Measurements from ENCODE around the gene DNAH10. TPM values are rescaled to one million over a fixed set of nuclear protein-coding genes. Genes with fewer than 3 reads are reported as not detected.

The DNAH10 gene
- total RNA-seq, 2 experiments from 2014 or later, result 0.11 to 0.19 TPM

DNA sequence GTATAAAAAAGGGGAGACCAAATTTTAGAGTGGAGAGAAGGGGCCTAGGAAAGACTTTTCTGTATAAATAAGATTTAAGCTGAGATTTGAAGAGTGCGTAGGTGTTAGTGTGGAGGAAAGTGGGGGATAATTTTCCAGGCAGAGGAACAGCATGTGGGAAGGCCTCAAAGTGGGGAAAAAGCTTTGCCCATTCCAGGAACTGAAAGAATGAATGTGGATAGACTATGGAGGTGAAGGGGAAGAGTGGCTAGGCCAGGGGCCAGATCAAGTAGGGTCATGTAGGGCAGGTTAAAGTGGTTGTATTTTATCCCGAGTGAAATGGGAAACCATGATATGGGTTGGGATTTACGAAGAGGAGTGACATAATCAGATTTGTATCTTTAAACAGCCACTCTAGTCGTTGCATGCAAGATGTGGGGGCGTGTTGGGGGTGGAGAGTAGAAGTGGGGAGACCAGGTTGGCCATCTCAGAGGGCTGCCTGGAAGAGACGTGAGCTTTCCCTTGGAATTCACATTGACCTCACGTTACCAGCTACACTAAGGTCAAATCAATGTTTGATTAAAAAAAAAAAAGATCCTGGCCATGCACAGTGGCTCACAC lies 214.2 kb downstream of the DNAH10 start:
- H3K4me2 ChIP-seq (ENCODE audit: low read length), result no peak overlapping the region
- H4K20me1 ChIP-seq (ENCODE audit: insufficient read depth, low read length), result 0 out of 2 replicates have a peak, but pooled peaks cover 5% of the 10 kb centered on the region
- H3K9me3 ChIP-seq (ENCODE audit: low read length), result no peaks in the 10 kb centered on the region
- H3K4me1 ChIP-seq (ENCODE audit: insufficient read depth, low read length, poor library complexity, severe bottlenecking), result peaks cover 15% of the 10 kb centered on the region
- H3K9me2 ChIP-seq (ENCODE audit: insufficient read depth, low read length), result no peaks in the 10 kb centered on the region
- no peak overlapping the region for H2AFZ ChIP-seq (ENCODE audit: low read length)
- intact Hi-C loops (cut with micrococcal nuclease; ENCODE audit: unreplicated experiment), result no loop called here
- TF ChIP-seq, protein P1, sequence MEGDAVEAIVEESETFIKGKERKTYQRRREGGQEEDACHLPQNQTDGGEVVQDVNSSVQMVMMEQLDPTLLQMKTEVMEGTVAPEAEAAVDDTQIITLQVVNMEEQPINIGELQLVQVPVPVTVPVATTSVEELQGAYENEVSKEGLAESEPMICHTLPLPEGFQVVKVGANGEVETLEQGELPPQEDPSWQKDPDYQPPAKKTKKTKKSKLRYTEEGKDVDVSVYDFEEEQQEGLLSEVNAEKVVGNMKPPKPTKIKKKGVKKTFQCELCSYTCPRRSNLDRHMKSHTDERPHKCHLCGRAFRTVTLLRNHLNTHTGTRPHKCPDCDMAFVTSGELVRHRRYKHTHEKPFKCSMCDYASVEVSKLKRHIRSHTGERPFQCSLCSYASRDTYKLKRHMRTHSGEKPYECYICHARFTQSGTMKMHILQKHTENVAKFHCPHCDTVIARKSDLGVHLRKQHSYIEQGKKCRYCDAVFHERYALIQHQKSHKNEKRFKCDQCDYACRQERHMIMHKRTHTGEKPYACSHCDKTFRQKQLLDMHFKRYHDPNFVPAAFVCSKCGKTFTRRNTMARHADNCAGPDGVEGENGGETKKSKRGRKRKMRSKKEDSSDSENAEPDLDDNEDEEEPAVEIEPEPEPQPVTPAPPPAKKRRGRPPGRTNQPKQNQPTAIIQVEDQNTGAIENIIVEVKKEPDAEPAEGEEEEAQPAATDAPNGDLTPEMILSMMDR (conservative IDR thresholded peaks at IDR 0.05; ENCODE audit: low read length), result no peak
- no peak for TF ChIP-seq EZH2phosphoT487 (IDR thresholded peaks at IDR 0.05; ENCODE audit: borderline replicate concordance, low read depth, low read length)
- peaks cover 26% of the 10 kb centered on the region for H3K36me3 ChIP-seq (ENCODE audit: insufficient read depth, low read length)
- H3K27ac ChIP-seq (ENCODE audit: low read depth, low read length, poor library complexity, severe bottlenecking), result no peak overlapping the region
- peaks cover 17% of the 10 kb centered on the region for H3K79me2 ChIP-seq (ENCODE audit: insufficient read depth, low read depth, low read length)
- BruUV-seq (replicated peaks), result no TSS peak
- ChIA-PET CTCF (ENCODE audit: unreplicated experiment) (interaction anchor here (0.6 kb wide), 1 partner anchor 15 kb away, joined by 3 read pairs; no protein-coding TSS in a partner anchor), POLR2A (interaction anchor here (1.1 kb wide), 1 partner anchor 11 kb away, joined by 3 read pairs; no protein-coding TSS in a partner anchor)
- no peak for DNase-seq (ENCODE audit: low spot score)
- H3K4me3 ChIP-seq (ENCODE audit: low read depth, low read length, poor library complexity, severe bottlenecking), result no peak overlapping the region

- peaks cover 33% of the 10 kb centered on the region for H3K36me3 ChIP-seq (ENCODE audit: insufficient read depth, low read length)
- CTCF ChIA-PET (ENCODE audit: unreplicated experiment), result no interaction called here
Observed at GRCh38 chr12:123979566-123979965, 217.5 kb downstream of the DNAH10 start.

More at GRCh38 chr12:123979566-123979965, 217.5 kb downstream of the DNAH10 start:
- no TSS peak for BruUV-seq (replicated peaks)
- Histone ChIP-seq H3K9me2 (ENCODE audit: insufficient read depth, low read length) (no peaks in the 10 kb centered on the region), H3K9me3 (ENCODE audit: low read length) (no peaks in the 10 kb centered on the region), H2AFZ (ENCODE audit: low read length) (no peak overlapping the region), H3K4me1 (ENCODE audit: insufficient read depth, low read length, poor library complexity, severe bottlenecking) (peaks cover 5% of the 10 kb centered on the region), H3K4me2 (ENCODE audit: low read length) (no peak overlapping the region), H3K27ac (ENCODE audit: low read depth, low read length, poor library complexity, severe bottlenecking) (no peak overlapping the region), H3K4me3 (ENCODE audit: low read depth, low read length, poor library complexity, severe bottlenecking) (no peak overlapping the region), H3K79me2 (ENCODE audit: insufficient read depth, low read depth, low read length) (peaks cover 10% of the 10 kb centered on the region), H4K20me1 (ENCODE audit: insufficient read depth, low read length) (0 out of 2 replicates have a peak, but pooled peaks cover 8% of the 10 kb centered on the region)
- POLR2A ChIA-PET, result no interaction called here
- TF ChIP-seq EZH2phosphoT487 (IDR thresholded peaks at IDR 0.05; ENCODE audit: borderline replicate concordance, low read depth, low read length), result no peak
- TF ChIP-seq, protein P1 (conservative IDR thresholded peaks at IDR 0.05; ENCODE audit: low read length), result no peak
- no peak for DNase-seq (ENCODE audit: low spot score)
- intact Hi-C loops (cut with micrococcal nuclease; ENCODE audit: unreplicated experiment), result no loop called here
